Right lobe of liver (tissue), 6 donors: ENCODE results near the gene AGTRAP. TPM values are rescaled to one million over a fixed set of nuclear protein-coding genes. Genes with fewer than 3 reads are reported as not detected.

Source experiments
- ATAC-seq, 4 donors: fragments of 200-7000 bp; cut with Tn5 transposase; one replicate each; pipeline ENCODE4 v1.9.1; 2020; ENCODE audit warnings: mild to moderate bottlenecking in 4 of 4, moderate library complexity in 4 of 4
- DNase-seq, 3 donors: peaks; one replicate each; pipeline ENCODE4 v3.0.0-alpha.2; 2020
- H3K27ac ChIP-seq, 3 donors: fragments of 200-600 bp; one replicate each; pipeline ENCODE4 v1.8.0; 2022
- H3K27me3 ChIP-seq, 2 donors: fragments of 200-600 bp; one replicate each; pipeline ENCODE4 v1.8.0; 2022
- H3K36me3 ChIP-seq, 4 donors: fragments of 200-600 bp; sonication (generic) in 1 of 4; one replicate each; pipeline versions ENCODE4 v1.5.1 to v1.8.0; 2017 to 2022; ENCODE audit warnings: control low read depth in 1 of 4
- H3K4me1 ChIP-seq, 4 donors: fragments of 200-600 bp; sonication (generic) in 1 of 4; one replicate each; pipeline versions ENCODE4 v1.5.1 to v1.8.0; 2017 to 2022; ENCODE audit warnings: control low read depth in 1 of 4
- H3K4me3 ChIP-seq, 3 donors: fragments of 200-600 bp; one replicate each; pipeline ENCODE4 v1.8.0; 2022
- H3K9me3 ChIP-seq, 4 donors: fragments of 200-600 bp; sonication (generic) in 1 of 4; one replicate each; pipeline versions ENCODE4 v1.5.1 to v1.8.0; 2017 to 2022; ENCODE audit warnings: control low read depth in 1 of 4
- CTCF ChIP-seq, 4 donors: fragments of 200-600 bp in 3 of 4; fragments of 450-650 bp in 1 of 4; IDR thresholded peaks; one replicate each; pipeline versions ENCODE4 v1.5.1 to v1.8.0; 2016 to 2022; ENCODE audit warnings: antibody characterized with exemption in 4 of 4, mild to moderate bottlenecking in 2 of 4
- POLR2A ChIP-seq: fragments of 450-650 bp; IDR thresholded peaks from one replicate; pipeline ENCODE4 v1.6.1; 2017; ENCODE audit warnings: antibody characterized with exemption, mild to moderate bottlenecking
- WGBS: methylation state at CpG from one replicate; pipeline ENCODE4 v1.1.6; 2018; ENCODE audit warnings: low coverage, low lambda C conversion rate; ENCODE audit not compliant: insufficient coverage; ENCODE audit errors: missing lambda C conversion rate; 5-methylcytosine and 5-hydroxymethylcytosine counted together
- intact Hi-C, 2 donors: fragments of 100-400 bp; cut with DNase I; formaldehyde crosslinking; loops; one replicate each; pipeline versions ENCODE4 v1.11.2 to v1.14.1; 2022
- total RNA-seq, 6 experiments: library from RNA; depleted of rRNA in 2 of 6; stranded (reverse); fragments of >200 nt in 2 of 6; fragmentation: NEBNext Ultra II Directional in 3 of 6; extraction: Animal tissue kit (Norgen Biotek cat#: 25700) in 3 of 6; gene quantifications; one replicate each; pipeline versions ENCODE4 v1.1.0 to v1.2.4, GENCODE V29; 2016 to 2023
- donor health status: DM: no; HTN: yes; CAD: no.
- donor health status: DM: no; HTN: no; CAD: no.
- donor health status: DM: no; HTN: no; CAD: no.
- donor health status: DM: no; HTN: yes; CAD: no.
- donor health status: DM: no; HTN: yes; CAD: no.

Gene AGTRAP
- total RNA-seq, 6 experiments from 2014 or later = 6.4 to 20.5 (median 11.4) TPM

DNA sequence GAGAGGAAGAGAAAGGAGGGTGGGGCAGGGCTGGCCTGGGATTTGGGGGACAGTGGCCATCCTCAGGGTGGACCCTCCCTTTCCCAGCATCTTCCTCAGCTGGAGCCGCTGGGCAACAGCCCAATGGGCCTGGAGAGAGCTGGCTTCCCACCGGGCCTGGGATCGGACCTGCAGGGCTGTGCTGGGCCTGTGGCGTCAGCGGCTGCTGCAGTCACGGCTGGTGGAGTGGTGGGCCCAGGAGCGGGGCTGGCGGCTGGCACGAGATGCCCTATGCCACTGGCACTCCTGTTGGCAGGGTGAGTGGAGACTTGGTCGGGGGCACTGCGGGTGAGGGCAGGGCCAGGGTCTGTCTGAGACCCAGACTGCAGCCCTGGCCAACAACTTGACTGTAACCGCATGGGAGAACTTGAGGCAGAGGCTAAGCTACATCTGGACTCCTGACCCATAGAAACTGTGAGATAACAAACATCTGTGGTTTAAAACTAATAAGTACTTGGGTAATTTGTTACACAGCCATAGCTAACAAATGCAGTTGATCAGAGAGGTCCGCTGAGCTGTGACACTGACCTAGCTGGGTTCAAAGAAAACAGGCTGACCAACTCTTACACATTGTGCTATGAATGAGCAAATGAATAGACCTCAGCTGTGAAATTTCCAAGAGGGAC, 43.9 kb downstream of the AGTRAP start:
- ATAC-seq = no peak
- WGBS = 100% methylated on average over 1 of the region's 13 CpGs
- no peak for TF ChIP-seq POLR2A
- no peak for TF ChIP-seq CTCF (IDR thresholded peaks at IDR 0.05)
- no peak overlapping the region for H3K4me3 ChIP-seq
- H3K9me3 ChIP-seq = no peaks in the 10 kb centered on the region
- intact Hi-C loops = no loop called here
- no peaks in the 10 kb centered on the region for H3K36me3 ChIP-seq
- H3K27me3 ChIP-seq = no peaks in the 10 kb centered on the region
- peaks cover 0 to 15% (median 0%) of the 10 kb centered on the region in 4 donors for H3K4me1 ChIP-seq
- no peak overlapping the region for H3K27ac ChIP-seq
- no peak for DNase-seq

- DNase-seq (no peak), ATAC-seq (no peak)
- Histone ChIP-seq H3K4me3 (no peak overlapping the region), H3K36me3 (no peaks in the 10 kb centered on the region), H3K4me1 (peaks cover 0 to 22% (median 0%) of the 10 kb centered on the region in 4 donors), H3K9me3 (no peaks in the 10 kb centered on the region), H3K27ac (no peak overlapping the region), H3K27me3 (no peaks in the 10 kb centered on the region)
- no peak for TF ChIP-seq POLR2A
- TF ChIP-seq CTCF (IDR thresholded peaks at IDR 0.05) = no peak
- intact Hi-C loops = no loop called here
- WGBS = 85% methylated on average over 8 of the region's 10 CpGs
These were observed 44.6 kb downstream of the AGTRAP start for GRCh38 chr1:11780380-11781147.

GRCh38 chr1:11781297-11781696, 45.4 kb downstream of the AGTRAP start:
- Histone ChIP-seq H3K4me3 (no peak overlapping the region), H3K4me1 (peaks cover 0 to 22% (median 0%) of the 10 kb centered on the region in 4 donors), H3K27me3 (no peaks in the 10 kb centered on the region), H3K36me3 (no peaks in the 10 kb centered on the region), H3K27ac (no peak overlapping the region), H3K9me3 (no peaks in the 10 kb centered on the region)
- intact Hi-C loops = no loop called here
- TF ChIP-seq CTCF (IDR thresholded peaks at IDR 0.05) = no peak
- TF ChIP-seq POLR2A = no peak
- no peak for ATAC-seq
- DNase-seq = no peak
- 91% methylated on average over 7 of the region's 12 CpGs for WGBS

DNA sequence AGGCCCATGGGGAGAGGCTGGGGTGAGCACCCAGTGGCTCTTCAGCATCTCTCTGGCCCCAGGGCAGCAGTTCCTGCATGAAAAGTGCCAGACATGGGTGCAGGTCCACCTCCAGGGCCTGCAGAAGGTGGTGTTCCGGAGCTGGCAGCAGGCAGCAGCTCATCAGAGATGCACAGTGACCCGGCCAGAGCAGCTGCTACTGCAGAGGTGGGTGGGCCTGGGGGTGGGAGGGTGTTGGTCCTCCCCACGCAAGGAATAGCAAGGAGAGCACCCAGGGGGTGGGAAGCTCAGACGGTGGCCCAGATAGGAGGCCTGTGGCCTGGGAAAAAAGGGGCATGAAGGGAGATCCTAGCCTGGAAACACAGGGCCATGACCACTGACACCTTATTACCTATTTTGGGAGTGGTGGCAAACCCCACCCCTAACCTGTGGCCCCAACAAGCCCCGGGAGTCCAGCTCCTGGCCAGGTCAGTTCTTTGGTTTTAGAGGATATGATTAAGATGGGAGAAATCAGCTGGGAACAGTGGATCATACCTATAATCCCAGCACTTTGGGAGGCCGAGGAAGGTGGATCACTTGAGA, 46.3 kb downstream of the AGTRAP start:
- Histone ChIP-seq H3K27me3 (no peaks in the 10 kb centered on the region), H3K9me3 (no peaks in the 10 kb centered on the region), H3K4me3 (no peak overlapping the region), H3K27ac (no peak overlapping the region), H3K4me1 (peaks cover 0 to 21% (median 0%) of the 10 kb centered on the region in 4 donors), H3K36me3 (no peaks in the 10 kb centered on the region)
- DNase-seq = no peak
- 93% methylated on average over 2 of the region's 6 CpGs for whole genome bisulfite sequencing
- TF ChIP-seq POLR2A = no peak
- no peak for TF ChIP-seq CTCF (IDR thresholded peaks at IDR 0.05)
- no peak for ATAC-seq
- intact Hi-C loops = no loop called here
